HG03097 (cell line): ENCODE measurements around the gene SEC16A.

ENCODE experiments used
- ATAC-seq: cut with Tn5 transposase; IDR thresholded peaks from one replicate; pipeline ENCODE4 v1.9.1; 2021; ENCODE audit not compliant: unreplicated experiment, low FRiP score

SEC16A gene

DNA sequence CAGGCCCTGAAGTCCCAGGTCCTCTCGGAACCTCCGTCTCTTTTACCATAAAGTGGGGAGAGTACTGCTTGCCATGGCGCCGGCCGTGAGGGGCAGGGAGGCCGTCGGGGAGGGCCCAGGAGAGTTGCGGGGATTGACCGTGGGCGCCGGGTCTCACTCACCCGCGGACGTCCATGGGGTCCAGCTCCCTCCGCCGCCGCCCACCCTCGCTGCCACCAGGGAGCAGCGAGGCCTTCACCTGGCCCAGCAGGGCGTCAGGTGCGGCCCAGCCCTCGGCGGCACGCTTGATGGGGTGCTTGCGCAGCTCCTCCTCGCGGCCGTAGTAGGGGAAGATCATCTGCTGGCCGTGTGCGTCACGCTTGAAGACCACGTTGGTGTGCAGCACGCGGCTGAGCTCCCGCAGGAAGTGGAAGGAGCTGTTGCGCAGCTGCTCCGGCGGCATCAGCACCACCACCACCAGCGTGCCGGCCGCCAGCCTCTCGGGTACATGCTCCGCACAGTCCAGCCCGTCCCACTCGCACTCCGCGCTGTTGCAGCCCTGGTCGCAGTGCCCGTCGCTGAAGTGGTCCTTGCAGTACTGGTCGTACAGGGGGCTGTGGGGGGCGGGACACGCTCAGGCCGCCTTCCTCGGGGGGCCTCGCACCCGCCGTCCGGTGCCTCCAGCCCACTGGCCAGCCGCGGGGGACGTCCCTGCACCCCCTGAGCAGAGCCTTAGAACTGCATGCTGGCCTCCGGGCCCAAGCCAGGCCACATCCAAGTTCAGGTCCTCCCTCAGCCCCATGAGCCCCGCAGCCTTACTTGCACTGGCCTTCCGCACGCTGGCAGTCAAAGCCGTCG lies 21.9 kb upstream of the SEC16A start:
- no peak for ATAC-seq

DNA sequence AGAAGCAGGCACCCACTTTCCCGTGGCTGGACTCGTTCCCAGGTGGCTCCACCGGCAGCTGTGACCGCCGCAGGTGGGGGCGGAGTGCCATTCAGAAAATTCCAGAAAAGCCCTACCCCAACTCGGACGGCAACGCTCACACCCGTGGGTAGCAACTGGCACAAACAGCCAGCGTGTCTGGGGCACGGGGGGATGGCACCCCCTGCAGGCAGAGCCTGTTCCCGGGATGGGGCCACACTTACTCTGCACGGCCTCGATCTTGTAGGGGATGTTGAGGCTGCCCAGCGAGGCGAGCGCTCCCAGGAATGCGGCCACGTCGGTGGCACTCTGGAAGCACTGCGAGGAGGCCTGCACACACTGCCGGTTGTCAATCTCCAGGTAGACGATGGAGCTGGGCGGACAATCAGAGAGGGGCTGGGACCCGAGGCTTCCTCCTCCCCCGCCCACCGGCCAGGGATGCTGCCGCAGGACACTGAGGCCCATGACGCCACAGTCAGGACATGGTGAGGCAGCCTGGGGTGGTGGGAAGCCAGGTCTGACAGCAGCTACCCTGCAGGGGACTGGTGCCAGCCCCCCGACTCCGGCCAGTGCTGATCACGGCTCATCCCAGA lies 20.2 kb upstream of the SEC16A start:
- no peak for ATAC-seq

DNA sequence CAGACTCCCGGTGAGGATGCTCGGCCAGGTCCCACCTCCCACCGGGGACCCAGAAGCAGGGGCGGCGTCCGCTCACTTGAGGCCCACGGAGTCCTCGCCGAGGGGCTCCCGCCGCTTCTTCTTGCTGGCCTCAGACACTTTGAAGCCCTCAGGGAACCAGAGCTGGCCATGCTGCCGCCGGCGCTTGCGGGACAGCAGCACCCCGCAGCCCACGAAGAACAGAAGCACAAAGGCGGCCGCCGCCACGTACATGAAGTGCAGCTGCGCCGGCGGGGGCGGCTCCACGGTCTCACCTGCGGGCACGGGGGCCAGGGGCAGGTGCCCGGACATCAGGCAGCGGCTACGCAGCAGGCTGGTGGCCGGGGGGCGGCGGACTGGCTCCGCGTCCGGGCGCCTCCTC lies 19.4 kb upstream of the SEC16A start:
- ATAC-seq, result no peak

DNA sequence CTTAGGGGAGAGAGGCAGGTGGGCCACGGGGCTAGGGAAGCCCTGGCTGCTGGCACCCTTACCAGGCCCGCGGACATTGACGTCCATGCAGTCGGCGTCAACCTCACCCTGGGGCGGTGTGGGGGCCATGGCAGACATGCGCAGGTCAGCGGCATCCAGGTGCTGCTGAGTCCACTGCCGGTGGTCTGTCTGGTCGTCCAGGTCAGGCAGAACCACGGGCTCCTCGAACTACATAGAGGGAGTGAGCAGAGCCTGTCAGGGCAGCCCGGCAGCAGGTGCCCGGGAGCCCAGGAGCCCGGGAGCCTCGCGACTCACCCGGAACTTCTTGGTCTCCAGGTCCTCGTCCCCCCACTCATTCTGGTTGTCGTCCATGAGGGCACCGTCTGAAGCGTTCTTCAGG lies 18.8 kb upstream of the SEC16A start:
- ATAC-seq, result no peak

DNA sequence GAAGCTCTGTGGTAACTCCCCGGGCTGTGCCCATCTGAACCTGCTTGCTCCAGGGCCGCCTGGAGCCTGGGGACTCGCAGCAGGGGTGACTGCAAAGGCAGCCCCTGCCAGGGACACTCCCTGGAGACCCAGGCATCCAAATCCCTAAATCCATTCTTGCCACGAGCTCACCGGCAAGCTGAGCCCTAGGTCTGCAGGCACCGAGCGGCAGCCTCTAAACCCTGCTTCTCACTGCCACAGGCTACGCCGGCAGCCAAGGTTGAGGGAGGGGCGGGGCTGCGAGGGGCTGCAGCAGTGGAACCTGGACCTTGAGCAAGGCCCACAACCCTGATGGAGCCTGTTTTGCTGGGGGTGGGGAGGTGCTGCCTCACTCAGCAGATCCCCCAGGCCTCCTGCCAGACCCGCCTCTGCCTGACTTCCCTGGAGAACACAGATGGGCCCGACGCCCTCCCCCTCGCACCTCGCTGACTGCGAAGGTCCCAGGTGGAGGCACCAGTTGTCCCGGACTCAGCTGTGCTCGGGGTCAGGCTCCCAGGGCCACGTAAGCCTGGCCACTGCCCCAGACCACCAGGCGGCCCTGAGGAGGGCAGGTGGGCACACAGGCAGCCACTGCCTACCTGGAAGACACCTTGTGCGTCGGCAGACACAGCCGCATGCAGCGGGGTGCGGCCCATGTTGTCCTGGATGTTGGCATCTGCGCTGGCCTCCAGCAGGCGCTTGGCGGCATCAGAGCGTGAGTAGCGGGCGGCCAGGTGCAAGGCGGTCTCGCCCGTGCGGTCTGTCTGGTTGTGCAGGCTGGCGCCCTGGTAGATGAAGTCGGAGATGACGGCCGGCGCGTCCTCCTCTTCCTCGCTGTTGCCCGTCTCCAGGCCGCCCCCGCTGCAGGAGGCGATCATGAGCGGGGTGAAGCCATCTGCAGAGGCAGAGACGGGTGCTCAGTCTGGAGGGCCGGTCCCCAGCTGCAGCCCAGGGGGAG lies 17.4 kb upstream of the SEC16A start:
- ATAC-seq, result no peak

- ATAC-seq, result no peak
Observed at GRCh38 chr9:136499071-136499934, 16.5 kb upstream of the SEC16A start.

- no peak for ATAC-seq
Observed at GRCh38 chr9:136497916-136498695, 15.3 kb upstream of the SEC16A start.

DNA sequence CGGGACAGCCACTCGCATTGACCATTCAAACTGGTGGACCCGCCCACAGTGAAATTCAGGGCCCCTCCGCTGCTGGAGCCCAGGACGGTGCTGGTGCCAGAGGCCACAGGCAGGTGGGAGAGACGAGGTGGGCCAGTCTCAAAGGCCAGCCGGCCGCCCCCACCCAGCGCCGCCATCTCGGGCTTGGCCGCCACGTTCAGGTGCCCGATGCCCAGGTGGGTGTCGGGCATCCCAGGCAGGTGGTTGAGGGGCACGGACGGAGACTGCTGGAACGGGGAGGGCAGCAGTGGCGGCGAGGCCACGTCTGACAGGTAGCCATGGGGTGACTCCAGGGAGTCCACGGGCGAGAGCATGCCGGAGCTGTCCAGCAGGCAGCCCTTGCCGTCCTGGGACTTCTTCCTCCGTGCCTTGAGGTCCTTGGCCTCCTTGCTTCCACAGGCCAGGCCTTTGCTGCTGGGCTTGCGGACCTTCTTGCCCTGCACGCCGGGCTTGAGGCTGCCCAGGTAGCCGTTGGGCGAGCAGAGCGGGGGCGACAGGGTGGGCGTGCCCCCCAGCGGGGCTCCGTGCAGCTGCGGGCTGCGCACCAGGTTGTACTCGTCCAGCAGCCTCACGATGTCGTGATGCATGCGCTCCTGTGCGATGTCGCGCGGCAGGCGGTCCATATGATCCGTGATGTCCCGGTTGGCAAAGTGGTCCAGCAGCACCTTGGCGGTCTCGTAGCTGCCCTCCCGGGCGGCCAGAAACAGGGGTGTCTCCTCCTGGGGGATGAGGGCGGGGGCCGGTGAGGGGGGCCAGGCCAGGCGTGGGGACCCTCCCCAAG lies 14.2 kb upstream of the SEC16A start:
- ATAC-seq, result no peak

- no peak for ATAC-seq
Observed at GRCh38 chr9:136496181-136496580, 13.3 kb upstream of the SEC16A start.

GRCh38 chr9:136495238-136495800 lies 12.5 kb upstream of the SEC16A start:
- ATAC-seq, result no peak

- no peak for ATAC-seq
Observed at GRCh38 chr9:136494531-136495215, 11.8 kb upstream of the SEC16A start.

- no peak for ATAC-seq
Observed at GRCh38 chr9:136494012-136494411, 11.2 kb upstream of the SEC16A start.

GRCh38 chr9:136493567-136493971 lies 10.7 kb upstream of the SEC16A start:
- no peak for ATAC-seq

GRCh38 chr9:136492978-136493522 lies 10.2 kb upstream of the SEC16A start:
- ATAC-seq, result no peak

DNA sequence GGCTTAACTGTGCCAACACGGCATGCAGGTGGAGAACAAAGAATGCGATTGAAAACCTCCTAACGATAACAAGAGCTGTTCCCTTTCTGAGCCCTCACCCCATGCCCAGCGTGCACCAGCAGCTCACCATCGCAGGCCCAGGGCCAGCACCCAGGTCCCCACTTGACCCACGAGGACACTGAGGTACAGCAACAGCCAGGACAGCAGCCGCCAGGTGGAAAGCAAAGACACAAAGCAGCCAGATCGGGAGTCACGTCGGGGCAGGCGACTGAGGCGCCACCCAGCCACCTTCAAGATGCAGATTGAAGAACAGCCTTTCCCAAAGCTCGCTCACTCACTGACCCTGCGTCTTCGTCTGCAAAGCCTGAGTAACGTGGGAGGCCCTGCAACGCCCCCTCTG lies 6.9 kb upstream of the SEC16A start:
- no peak for ATAC-seq

DNA sequence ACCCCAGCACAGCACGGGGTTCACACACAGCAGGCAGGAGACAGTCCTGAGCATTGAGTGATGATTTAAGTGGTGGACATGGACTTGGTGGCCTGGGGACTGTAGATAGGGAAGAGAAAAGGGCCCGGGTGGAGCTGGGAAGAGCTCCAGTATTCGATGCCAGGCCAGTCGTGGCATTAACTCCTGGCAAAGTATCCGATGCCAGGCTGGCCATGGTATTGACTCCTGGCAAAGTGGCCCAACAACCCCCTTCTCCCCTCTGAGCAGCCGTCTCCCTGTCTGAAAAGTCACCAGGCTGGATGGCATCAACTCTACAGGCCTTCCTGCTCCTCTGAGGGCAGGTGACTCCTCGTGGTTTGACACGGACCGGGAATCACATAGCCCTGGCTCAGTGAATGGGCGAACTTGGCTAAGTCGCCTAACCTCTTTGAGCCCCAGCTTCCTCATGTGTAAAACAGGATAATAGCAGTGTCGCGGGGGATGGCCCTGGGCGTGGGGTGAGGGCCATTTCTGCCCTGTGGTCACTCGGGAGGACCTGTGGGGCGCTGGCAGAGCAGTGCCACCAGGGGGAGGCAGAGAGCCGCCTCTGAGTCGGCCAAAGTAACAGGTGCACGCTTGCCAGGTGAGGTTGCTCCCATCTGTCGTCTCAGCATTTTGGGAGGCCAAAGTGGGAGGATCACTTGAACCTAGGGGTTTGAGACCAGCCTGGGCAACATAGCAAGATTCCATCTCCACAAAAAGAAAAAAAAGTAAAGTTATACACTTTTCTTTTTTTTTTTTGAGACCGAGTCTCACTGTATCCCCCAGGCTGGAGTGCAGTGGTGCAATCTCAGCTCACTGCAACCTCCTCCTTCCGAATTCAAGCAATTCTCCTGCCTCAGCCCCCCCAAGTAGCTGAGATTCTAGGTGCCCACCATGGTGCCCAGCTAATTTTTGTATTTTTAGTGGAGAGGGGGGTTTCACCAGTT lies 5.7 kb upstream of the SEC16A start:
- ATAC-seq, result no peak
